Measurements from ENCODE around the gene IAH1.

IAH1 gene

GRCh38 chr2:9474361-9475057 is at the start of gene IAH1:
TSS of gene IAH1 (plus strand) at chr2:9474551. CDS start at chr2:9474567, 16 bp downstream.
- DNase-seq (ENCODE audit: low read depth): peak; percentile 39

- no peak for DNase-seq (ENCODE audit: low read depth)
Measured at GRCh38 chr2:9428965-9429577, 45.3 kb upstream of the IAH1 start.

GRCh38 chr2:9430316-9431293 is 43.7 kb upstream of the IAH1 start:
- no peak for DNase-seq (ENCODE audit: low read depth)

GRCh38 chr2:9434489-9434888 is 39.9 kb upstream of the IAH1 start:
- DNase-seq (ENCODE audit: low read depth): no peak

- DNase-seq (ENCODE audit: low read depth): no peak
Measured at GRCh38 chr2:9439536-9439935, 34.8 kb upstream of the IAH1 start.

GRCh38 chr2:9440058-9440727 is 34.2 kb upstream of the IAH1 start:
- no peak for DNase-seq (ENCODE audit: low read depth)

- DNase-seq (ENCODE audit: low read depth): no peak
Measured at GRCh38 chr2:9441556-9441955, 32.8 kb upstream of the IAH1 start.

GRCh38 chr2:9443526-9443925 is 30.8 kb upstream of the IAH1 start:
- DNase-seq (ENCODE audit: low read depth): no peak

- DNase-seq (ENCODE audit: low read depth): no peak
Measured at GRCh38 chr2:9445089-9445488, 29.3 kb upstream of the IAH1 start.

- DNase-seq (ENCODE audit: low read depth): no peak
Measured at GRCh38 chr2:9451231-9451630, 23.1 kb upstream of the IAH1 start.

GRCh38 chr2:9460441-9461017 is 13.8 kb upstream of the IAH1 start:
- no peak for DNase-seq (ENCODE audit: low read depth)

GRCh38 chr2:9461079-9461478 is 13.3 kb upstream of the IAH1 start:
- no peak for DNase-seq (ENCODE audit: low read depth)

GRCh38 chr2:9462313-9462712 is 12.0 kb upstream of the IAH1 start:
- no peak for DNase-seq (ENCODE audit: low read depth)

GRCh38 chr2:9462886-9463697 is 11.3 kb upstream of the IAH1 start:
- no peak for DNase-seq (ENCODE audit: low read depth)

GRCh38 chr2:9463698-9464034 is 10.7 kb upstream of the IAH1 start:
- no peak for DNase-seq (ENCODE audit: low read depth)

GRCh38 chr2:9465170-9465569 is 9.2 kb upstream of the IAH1 start:
- no peak for DNase-seq (ENCODE audit: low read depth)

- no peak for DNase-seq (ENCODE audit: low read depth)
Measured at GRCh38 chr2:9466147-9466683, 8.1 kb upstream of the IAH1 start.

- DNase-seq (ENCODE audit: low read depth): no peak
Measured at GRCh38 chr2:9467687-9468086, 6.7 kb upstream of the IAH1 start.

- no peak for DNase-seq (ENCODE audit: low read depth)
Measured at GRCh38 chr2:9471206-9471605, 3.1 kb upstream of the IAH1 start.

- no peak for DNase-seq (ENCODE audit: low read depth)
Measured at GRCh38 chr2:9472511-9472910, 1.8 kb upstream of the IAH1 start.

Data from stimulated activated CD8-positive, alpha-beta memory T cell treated with anti-CD3 and anti-CD28 coated beads, Interleukin-15, amount 100 ng/mL, for 1 hour (primary cell).